Right ventricle myocardium superior (tissue), 1 donor: ENCODE data around the gene EFL1. TPM values are rescaled to one million over a fixed set of nuclear protein-coding genes. Genes with fewer than 3 reads are reported as not detected.
A peak's percentile ranks its signal among the peaks of the same experiment; 100 is the strongest.

Experiments
- ATAC-seq: fragments of 200-7000 bp; cut with Tn5 transposase; one replicate; pipeline ENCODE4 v1.9.1; 2020; ENCODE audit warnings: mild to moderate bottlenecking; ENCODE audit not compliant: poor library complexity
- DNase-seq: peaks from one replicate; pipeline ENCODE4 v3.0.0-alpha.2; 2020
- intact Hi-C: fragments of 100-400 bp; cut with DNase I; formaldehyde crosslinking; loops from one replicate; pipeline ENCODE4 v1.11.2; 2022
- total RNA-seq: library from RNA; stranded (reverse); fragmentation: NEBNext Ultra II Directional; extraction: Animal tissue kit (Norgen Biotek cat#: 25700); gene quantifications from one replicate; pipeline ENCODE4 v1.2.1, GENCODE V29; 2021
- donor health status: DM: no; HTN: yes; CAD: no; lungs with severe emphysema.

The EFL1 gene
- total RNA-seq, 1 donor from 2014 or later: 14.9 TPM

GRCh38 chr15:82110144-82110543, 152.4 kb downstream of the EFL1 start:
- intact Hi-C loops: no loop called here
- ATAC-seq (no peak), DNase-seq (no peak)

GRCh38 chr15:82108489-82109078, 153.9 kb downstream of the EFL1 start:
- ATAC-seq: peak; percentile 95
- DNase-seq: peak; percentile 71
- intact Hi-C loops: loop anchor here (2.0 kb wide), 1 partner anchor 90 kb away; no protein-coding TSS in a partner anchor

GRCh38 chr15:82106679-82107078, 155.9 kb downstream of the EFL1 start:
- intact Hi-C loops: no loop called here
- DNase-seq (no peak), ATAC-seq (no peak)

- peak; percentile 34 for ATAC-seq
- intact Hi-C loops: no loop called here
- no peak for DNase-seq
Observed at GRCh38 chr15:82105451-82106215, 156.9 kb downstream of the EFL1 start.

- DNase-seq (no peak), ATAC-seq (no peak)
- intact Hi-C loops: no loop called here
Observed at GRCh38 chr15:82103468-82103867, 159.1 kb downstream of the EFL1 start.

- intact Hi-C loops: no loop called here
- no peak for ATAC-seq
- DNase-seq: no peak
Observed at GRCh38 chr15:82100111-82100929, 162.2 kb downstream of the EFL1 start.

GRCh38 chr15:82098674-82099073, 163.9 kb downstream of the EFL1 start:
- intact Hi-C loops: no loop called here
- no peak for ATAC-seq

GRCh38 chr15:82095803-82096202, 166.7 kb downstream of the EFL1 start:
- ATAC-seq: no peak
- intact Hi-C loops: no loop called here
- DNase-seq: no peak

More at GRCh38 chr15:82098674-82099073, 163.9 kb downstream of the EFL1 start:
- DNase-seq: no peak

GRCh38 chr15:82093774-82094211, 168.7 kb downstream of the EFL1 start:
- intact Hi-C loops: no loop called here
- ATAC-seq (no peak), DNase-seq (no peak)

GRCh38 chr15:82093325-82093724, 169.2 kb downstream of the EFL1 start:
- intact Hi-C loops: no loop called here
- no peak for DNase-seq
- ATAC-seq: no peak

- ATAC-seq: no peak
- no peak for DNase-seq
- intact Hi-C loops: no loop called here
Observed at GRCh38 chr15:82091636-82092140, 170.8 kb downstream of the EFL1 start.

GRCh38 chr15:82086243-82086995, 176.1 kb downstream of the EFL1 start:
- intact Hi-C loops: no loop called here
- DNase-seq: no peak
- no peak for ATAC-seq

- ATAC-seq: no peak
- intact Hi-C loops: no loop called here
Observed at GRCh38 chr15:82081914-82082762, 180.4 kb downstream of the EFL1 start.

GRCh38 chr15:82080774-82081173, 181.8 kb downstream of the EFL1 start:
- ATAC-seq: no peak
- no peak for DNase-seq
- intact Hi-C loops: no loop called here

More at GRCh38 chr15:82081914-82082762, 180.4 kb downstream of the EFL1 start:
- no peak for DNase-seq
